Lower leg skin (tissue), 3 donors: ENCODE results near the gene FGF19.

Experiments
- CTCF ChIP-seq, 3 donors: fragments of 450-650 bp; IDR thresholded peaks; one replicate each; pipeline ENCODE4 v1.5.1; 2016; ENCODE audit warnings: antibody characterized with exemption in 3 of 3, mild to moderate bottlenecking in 3 of 3, moderate library complexity in 2 of 3
- POLR2A ChIP-seq, 2 donors: fragments of 450-650 bp; IDR thresholded peaks; one replicate each; pipeline ENCODE4 v1.6.1; 2016 to 2017; ENCODE audit warnings: antibody characterized with exemption in 2 of 2, mild to moderate bottlenecking in 1 of 2, moderate library complexity in 1 of 2

GRCh38 chr11:69726481-69726880 lies 22.7 kb upstream of the FGF19 start:
- TF ChIP-seq CTCF (IDR thresholded peaks at IDR 0.05) (no peak), POLR2A (IDR thresholded peaks at IDR 0.05) (no peak)
